Astrocyte (in vitro differentiated cells and primary cell): Measurements from ENCODE around the gene CDK4.

Experiments
- CTCF ChIP-seq: IDR thresholded peaks from 2 replicates; pipeline ENCODE4 v1.5.1; 2011; ENCODE audit warnings: low read depth, mild to moderate bottlenecking, inconsistent platforms, low read length, moderate library complexity; ENCODE audit not compliant: insufficient read depth
- EZH2 ChIP-seq: IDR thresholded peaks from 2 replicates; pipeline ENCODE4 v1.6.1; 2012; ENCODE audit warnings: mild to moderate bottlenecking, low read length, inconsistent platforms; ENCODE audit not compliant: insufficient read depth

GRCh38 chr12:57775044-57775443 lies 22.9 kb upstream of the CDK4 start:
- no peak for TF ChIP-seq CTCF
- TF ChIP-seq EZH2 = no peak
